GM12878 (cell line): Measurements from ENCODE around the gene SRF. TPM values are rescaled to one million over a fixed set of nuclear protein-coding genes. Genes with fewer than 3 reads are reported as not detected.

Experiments used
- ATAC-seq: fragments of 200-7000 bp; cut with Tn5 transposase; 3 replicates; pipeline ENCODE4 v1.9.1; 2020; ENCODE audit warnings: mild to moderate bottlenecking, moderate library complexity
- BruUV-seq: library from RNA; stranded (reverse); fragments of 400-500 nt; replicated peaks from 2 replicates; lab custom pipeline; 2021; lab: Mats Ljungman, UMichigan
- CTCF ChIA-PET: fragments of 300-600 bp; sonication (Branson Sonifier 250); formaldehyde crosslinking; extraction: SDS; loops from one replicate; lab custom pipeline; 2021; ENCODE audit warnings: inconsistent platforms; lab: Yijun Ruan, JAX
- POLR2A ChIA-PET: fragments of 350-600 bp; formaldehyde crosslinking; extraction: SDS; loops from one replicate; lab custom pipeline; 2021; ENCODE audit warnings: inconsistent platforms; lab: Charles Lee
- RAD21 ChIA-PET: fragments of 300-600 bp; sonication (Branson Sonifier 250); formaldehyde crosslinking; loops from one replicate; lab custom pipeline; 2023; ENCODE audit warnings: antibody characterized with exemption; ENCODE audit not compliant: unreplicated experiment; lab: Charles Lee
- SMC1A ChIA-PET: fragments of 300-600 bp; sonication (Branson Sonifier 250); formaldehyde crosslinking; loops from one replicate; lab custom pipeline; 2023; ENCODE audit not compliant: unreplicated experiment, uncharacterized antibody; lab: Charles Lee
- DNase-seq: peaks from one replicate; pipeline ENCODE4 v3.0.0-alpha.2; 2011; ENCODE audit warnings: low read depth, low spot score
- FAIRE-seq: peaks from 3 replicates; lab custom pipeline; 2011; peaks lifted over from hg19 to GRCh38; lab: Jason Lieb, UNC
- H2AFZ ChIP-seq: 2 replicates; pipeline ENCODE4 v1.6.0; 2011; ENCODE audit warnings: low read depth, low read length, control low read depth; ENCODE audit not compliant: control insufficient read depth
- H3K27ac ChIP-seq: 2 replicates; pipeline ENCODE4 v1.5.1; 2011; ENCODE audit warnings: control low read depth; ENCODE audit not compliant: control insufficient read depth, insufficient read depth
- H3K27me3 ChIP-seq, 2 experiments: replicated peaks in 1 of 2; 2 replicates each; pipeline versions ENCODE4 v1.6.0 to v1.6.1; 2011; ENCODE audit warnings: low read length in 1 of 2; ENCODE audit not compliant: control insufficient read depth in 2 of 2, insufficient read depth in 2 of 2
- H3K36me3 ChIP-seq, 2 experiments: 2 replicates each; pipeline ENCODE4 v1.5.1; 2011; ENCODE audit warnings: low read length in 1 of 2; ENCODE audit not compliant: control insufficient read depth in 2 of 2, insufficient read depth in 2 of 2
- H3K4me1 ChIP-seq: 2 replicates; pipeline ENCODE4 v1.6.1; 2011; ENCODE audit warnings: mild to moderate bottlenecking, low read length, moderate library complexity, mixed read lengths; ENCODE audit not compliant: control insufficient read depth, insufficient read depth
- H3K4me2 ChIP-seq: 2 replicates; pipeline ENCODE4 v1.6.0; 2011; ENCODE audit warnings: control low read depth; ENCODE audit not compliant: control insufficient read depth, insufficient read depth
- H3K4me3 ChIP-seq: fragments of 200-600 bp; sonication (generic); 2 replicates; pipeline ENCODE4 v1.5.1; 2016
- H3K79me2 ChIP-seq: 2 replicates; pipeline ENCODE4 v1.6.0; 2011; ENCODE audit warnings: low read length; ENCODE audit not compliant: control insufficient read depth, insufficient read depth
- H3K9ac ChIP-seq: 2 replicates; pipeline ENCODE4 v1.8.0; 2011; ENCODE audit warnings: low read length, control low read depth, mixed read lengths; ENCODE audit not compliant: control insufficient read depth, insufficient read depth
- H3K9me3 ChIP-seq: replicated peaks from 3 replicates; pipeline ENCODE4 v1.5.1; 2011; ENCODE audit warnings: mild to moderate bottlenecking, low read length; ENCODE audit not compliant: control insufficient read depth, insufficient read depth
- H4K20me1 ChIP-seq: 2 replicates; pipeline ENCODE4 v1.6.0; 2011; ENCODE audit not compliant: control insufficient read depth, insufficient read depth
- ATF2 ChIP-seq: IDR thresholded peaks from 2 replicates; pipeline ENCODE4 v1.6.1; 2012; ENCODE audit warnings: low read length, inconsistent platforms
- BHLHE40 ChIP-seq, 2 experiments: fragments of 450-650 bp in 1 of 2; IDR thresholded peaks; 2 replicates each; pipeline ENCODE4 v1.6.1; 2011 to 2017; ENCODE audit warnings: low read depth in 2 of 2, borderline replicate concordance in 1 of 2, improper control_type of control experiment in 1 of 2, low read length in 1 of 2, mild to moderate bottlenecking in 1 of 2
- CREB1 ChIP-seq: IDR thresholded peaks from 2 replicates; pipeline ENCODE4 v1.6.1; 2012; ENCODE audit warnings: low read depth, mild to moderate bottlenecking, inconsistent platforms
- ESRRA ChIP-seq: IDR thresholded peaks from 2 replicates; pipeline ENCODE4 v1.6.1; 2012; ENCODE audit warnings: mild to moderate bottlenecking, low read length, improper control_type of control experiment
- FOXM1 ChIP-seq: IDR thresholded peaks from 2 replicates; pipeline ENCODE4 v1.6.1; 2012; ENCODE audit warnings: low read depth, mild to moderate bottlenecking, inconsistent platforms, low read length, moderate library complexity
- JUND ChIP-seq: IDR thresholded peaks from 2 replicates; pipeline ENCODE4 v1.6.1; 2012; ENCODE audit warnings: low read depth, mild to moderate bottlenecking, low read length, improper control_type of control experiment, moderate library complexity
- MYB ChIP-seq: fragments of 150-350 bp; IDR thresholded peaks from 2 replicates; pipeline ENCODE4 v1.6.1; 2014; ENCODE audit warnings: mild to moderate bottlenecking, low read depth, low read length, borderline replicate concordance
- NFXL1 ChIP-seq: fragments of 450-650 bp; IDR thresholded peaks from 2 replicates; pipeline ENCODE4 v1.6.1; 2017; ENCODE audit warnings: antibody characterized with exemption, mild to moderate bottlenecking, borderline replicate concordance
- NR2F1 ChIP-seq: fragments of 450-650 bp; conservative IDR thresholded peaks from 2 replicates; pipeline ENCODE4 v1.6.1; 2017; ENCODE audit warnings: mild to moderate bottlenecking
- RBBP5 ChIP-seq: fragments of 200-600 bp; sonication (generic); conservative IDR thresholded peaks from 2 replicates; pipeline ENCODE4 v1.6.1; 2016
- SIN3A ChIP-seq: IDR thresholded peaks from 2 replicates; pipeline ENCODE4 v1.6.1; 2012; ENCODE audit warnings: low read depth, low read length, improper control_type of control experiment
- SMAD1 ChIP-seq: fragments of 450-650 bp; IDR thresholded peaks from 2 replicates; pipeline ENCODE4 v1.6.1; 2018; ENCODE audit warnings: mild to moderate bottlenecking, low read depth; ENCODE audit not compliant: partially characterized antibody
- SMAD5 ChIP-seq: IDR thresholded peaks from 2 replicates; pipeline ENCODE4 v1.6.1; 2016; ENCODE audit warnings: antibody characterized with exemption, low read depth
- SUZ12 ChIP-seq: fragments of 200-600 bp; sonication (generic); IDR thresholded peaks from one replicate; pipeline ENCODE4 v1.6.1; 2018; ENCODE audit warnings: antibody characterized with exemption, mild to moderate bottlenecking; ENCODE audit not compliant: unreplicated experiment
- TARDBP ChIP-seq: IDR thresholded peaks from 2 replicates; pipeline ENCODE4 v1.6.1; 2016; ENCODE audit warnings: borderline replicate concordance
- TCF3 ChIP-seq: IDR thresholded peaks from 2 replicates; pipeline ENCODE4 v1.6.1; 2012; ENCODE audit warnings: low read depth, mild to moderate bottlenecking, low read length, borderline replicate concordance; ENCODE audit not compliant: insufficient read depth
- WGBS: methylation state at CpG from one replicate; pipeline ENCODE4 v1.1.6; 2016; ENCODE audit warnings: low lambda C conversion rate; ENCODE audit not compliant: insufficient replicate concordance, insufficient coverage; ENCODE audit errors: missing lambda C conversion rate; 5-methylcytosine and 5-hydroxymethylcytosine counted together
- in situ Hi-C: fragments of 300-500 bp; cut with MboI; formaldehyde crosslinking; loops from 9 replicates; pipeline ENCODE4 v1.14.3; 2018; ENCODE audit warnings: mixed read lengths
- intact Hi-C: fragments of 100-400 bp; cut with micrococcal nuclease; formaldehyde crosslinking; loops from one replicate; pipeline ENCODE4 v1.14.2; 2022; ENCODE audit not compliant: unreplicated experiment
- polyA plus RNA-seq, 11 experiments: library from polyadenylated mRNA; depleted of rRNA in 4 of 11; unstranded in 6 of 11; stranded (reverse) in 5 of 11; fragments of >200 nt; fragmentation: Nextera tagmentation in 4 of 11; fragmentation: Illumina TruSeq in 1 of 11; extraction: Ambion mirVana in 4 of 11; extraction: Trizol in 1 of 11; gene quantifications; 1 replicate in 1 of 11; 2 replicates in 10 of 11; pipeline versions ENCODE4 v1.2.1 to v1.2.3, GENCODE V29; 2011 to 2016; ENCODE audit warnings: inconsistent platforms in 2 of 11, missing spikeins in 2 of 11, low read depth in 1 of 11
- total RNA-seq, 4 experiments: library from RNA; depleted of rRNA in 3 of 4; stranded (reverse); fragments of >200 nt in 3 of 4; fragmentation: Illumina TruSeq in 1 of 4; extraction: Trizol in 1 of 4; gene quantifications; 2 replicates each; pipeline versions ENCODE4 v1.2.1 to v1.2.3, GENCODE V29; 2013 to 2021

The SRF gene
- total and polyA plus RNA-seq, 10 of the 15 experiments (the other 5 are each of a cell fraction or from before 2014, with no cell fraction given), result 2.3 to 56.3 (median 28.2) TPM

- TF ChIP-seq MYB, result no peak
- no peak for TF ChIP-seq ATF2
- TF ChIP-seq RBBP5, result no peak
- TF ChIP-seq SUZ12, result no peak
- no peak for TF ChIP-seq ESRRA
- no peak for TF ChIP-seq SMAD5
- TF ChIP-seq FOXM1, result no peak
- TF ChIP-seq TARDBP, result no peak
- TF ChIP-seq BHLHE40 (IDR thresholded peaks at IDR 0.05; ENCODE audit: borderline replicate concordance in 1 of 2, low read depth in 2 of 2, low read length in 1 of 2), result no peak
- no peak for TF ChIP-seq CREB1
These were observed 21.8 kb downstream of the SRF start (continued) for GRCh38 chr6:43192911-43193310.

DNA sequence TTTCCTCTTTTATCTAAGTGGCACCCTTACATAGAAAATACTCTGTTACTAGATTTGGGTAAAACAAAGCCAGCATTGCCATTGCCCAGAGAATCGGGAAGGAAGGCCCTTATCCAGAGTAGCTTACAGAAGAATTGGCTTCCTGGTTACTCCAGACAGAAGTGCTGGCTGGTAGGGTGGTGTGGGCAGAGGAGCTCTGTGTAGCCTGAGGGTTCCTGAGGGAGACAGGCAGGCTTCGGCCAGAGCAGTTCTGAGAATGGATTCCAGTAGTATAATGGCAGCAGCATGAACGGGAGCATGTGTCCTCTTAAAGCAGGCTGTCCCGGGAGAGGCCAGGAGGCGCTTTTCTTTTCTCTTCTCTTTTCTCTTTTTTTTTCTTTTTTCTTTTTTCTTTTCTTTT, 22.9 kb downstream of the SRF start:
- no TSS peak for BruUV-seq
- no peak overlapping the region for H3K4me3 ChIP-seq
- no peak overlapping the region for H2AFZ ChIP-seq
- H3K9me3 ChIP-seq, result no peaks in the 10 kb centered on the region
- H3K27me3 ChIP-seq, result no peaks in the 10 kb centered on the region
- in situ Hi-C loops (no loop called here), intact Hi-C loops (no loop called here)
- 94% methylated on average over 5 of the region's 5 CpGs for WGBS
- H4K20me1 ChIP-seq, result no peaks in the 10 kb centered on the region
- TF ChIP-seq JUND, result no peak
- no peak for TF ChIP-seq NR2F1
- TF ChIP-seq CREB1, result no peak
- no peak for TF ChIP-seq TCF3
- no peak for TF ChIP-seq SMAD1
- no peak for TF ChIP-seq SIN3A
- TF ChIP-seq NFXL1, result no peak
- TF ChIP-seq, all 136 proteins: peak for 0
- H3K36me3 ChIP-seq, result peaks cover 2 to 12% of the 10 kb centered on the region in 2 experiments
- CTCF ChIA-PET, result no interaction called here
- no peak for FAIRE-seq
- POLR2A ChIA-PET, result no interaction called here
- no peak overlapping the region for H3K4me2 ChIP-seq
- SMC1A ChIA-PET, result no interaction called here
- H3K79me2 ChIP-seq, result no peaks in the 10 kb centered on the region
- no peak for ATAC-seq
- RAD21 ChIA-PET, result no interaction called here
- no peak overlapping the region for H3K9ac ChIP-seq
- no peak for DNase-seq
- no peak overlapping the region for H3K27ac ChIP-seq
- no peaks in the 10 kb centered on the region for H3K4me1 ChIP-seq
